ENCODE measurements around the gene ITGAL. TPM values are rescaled to one million over a fixed set of nuclear protein-coding genes. Genes with fewer than 3 reads are reported as not detected.
A peak's percentile ranks its signal among the peaks of the same experiment; 100 is the strongest.
"Not testable (repeated sequence)": the region's sequence is repeated elsewhere in the genome, so short reads cannot be mapped to it uniquely, and the experiment has no call there.

ITGAL gene
- total RNA-seq, 2 experiments from 2014 or later = 40.2 to 140 TPM

DNA sequence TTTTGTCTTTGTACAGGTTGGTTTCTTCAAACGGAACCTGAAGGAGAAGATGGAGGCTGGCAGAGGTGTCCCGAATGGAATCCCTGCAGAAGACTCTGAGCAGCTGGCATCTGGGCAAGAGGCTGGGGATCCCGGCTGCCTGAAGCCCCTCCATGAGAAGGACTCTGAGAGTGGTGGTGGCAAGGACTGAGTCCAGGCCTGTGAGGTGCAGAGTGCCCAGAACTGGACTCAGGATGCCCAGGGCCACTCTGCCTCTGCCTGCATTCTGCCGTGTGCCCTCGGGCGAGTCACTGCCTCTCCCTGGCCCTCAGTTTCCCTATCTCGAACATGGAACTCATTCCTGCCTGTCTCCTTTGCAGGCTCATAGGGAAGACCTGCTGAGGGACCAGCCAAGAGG lies 48.9 kb downstream of the ITGAL start:
- no peaks in the 10 kb centered on the region for H3K9me3 ChIP-seq (ENCODE audit: low read length)
- peaks cover 58% of the 10 kb centered on the region for H3K36me3 ChIP-seq (ENCODE audit: insufficient read depth, low read length)
- H3K9me2 ChIP-seq (ENCODE audit: insufficient read depth, low read length) = no peaks in the 10 kb centered on the region
- intact Hi-C loops (cut with micrococcal nuclease; ENCODE audit: unreplicated experiment) = no loop called here
- DNase-seq (ENCODE audit: low spot score) = no peak
- no peak for TF ChIP-seq EZH2phosphoT487 (IDR thresholded peaks at IDR 0.05; ENCODE audit: borderline replicate concordance, low read depth, low read length)
- TF ChIP-seq, protein P1, sequence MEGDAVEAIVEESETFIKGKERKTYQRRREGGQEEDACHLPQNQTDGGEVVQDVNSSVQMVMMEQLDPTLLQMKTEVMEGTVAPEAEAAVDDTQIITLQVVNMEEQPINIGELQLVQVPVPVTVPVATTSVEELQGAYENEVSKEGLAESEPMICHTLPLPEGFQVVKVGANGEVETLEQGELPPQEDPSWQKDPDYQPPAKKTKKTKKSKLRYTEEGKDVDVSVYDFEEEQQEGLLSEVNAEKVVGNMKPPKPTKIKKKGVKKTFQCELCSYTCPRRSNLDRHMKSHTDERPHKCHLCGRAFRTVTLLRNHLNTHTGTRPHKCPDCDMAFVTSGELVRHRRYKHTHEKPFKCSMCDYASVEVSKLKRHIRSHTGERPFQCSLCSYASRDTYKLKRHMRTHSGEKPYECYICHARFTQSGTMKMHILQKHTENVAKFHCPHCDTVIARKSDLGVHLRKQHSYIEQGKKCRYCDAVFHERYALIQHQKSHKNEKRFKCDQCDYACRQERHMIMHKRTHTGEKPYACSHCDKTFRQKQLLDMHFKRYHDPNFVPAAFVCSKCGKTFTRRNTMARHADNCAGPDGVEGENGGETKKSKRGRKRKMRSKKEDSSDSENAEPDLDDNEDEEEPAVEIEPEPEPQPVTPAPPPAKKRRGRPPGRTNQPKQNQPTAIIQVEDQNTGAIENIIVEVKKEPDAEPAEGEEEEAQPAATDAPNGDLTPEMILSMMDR (conservative IDR thresholded peaks at IDR 0.05; ENCODE audit: low read length) = no peak
- ChIA-PET CTCF (ENCODE audit: unreplicated experiment) (no interaction called here), POLR2A (interaction anchor here (0.6 kb wide), 1 partner anchor 33 kb away, joined by 4 read pairs; no protein-coding TSS in a partner anchor)
- no peak overlapping the region for H3K27ac ChIP-seq (ENCODE audit: low read depth, low read length, poor library complexity, severe bottlenecking)
- no peaks in the 10 kb centered on the region for H3K79me2 ChIP-seq (ENCODE audit: insufficient read depth, low read depth, low read length)
- no peaks in the 10 kb centered on the region for H4K20me1 ChIP-seq (ENCODE audit: insufficient read depth, low read length)
- no peak overlapping the region for H3K4me2 ChIP-seq (ENCODE audit: low read length)
- peaks cover 6% of the 10 kb centered on the region for H3K4me1 ChIP-seq (ENCODE audit: insufficient read depth, low read length, poor library complexity, severe bottlenecking)
- no peak overlapping the region for H2AFZ ChIP-seq (ENCODE audit: low read length)
- BruUV-seq (replicated peaks) = no TSS peak
- no peak overlapping the region for H3K4me3 ChIP-seq (ENCODE audit: low read depth, low read length, poor library complexity, severe bottlenecking)

DNA sequence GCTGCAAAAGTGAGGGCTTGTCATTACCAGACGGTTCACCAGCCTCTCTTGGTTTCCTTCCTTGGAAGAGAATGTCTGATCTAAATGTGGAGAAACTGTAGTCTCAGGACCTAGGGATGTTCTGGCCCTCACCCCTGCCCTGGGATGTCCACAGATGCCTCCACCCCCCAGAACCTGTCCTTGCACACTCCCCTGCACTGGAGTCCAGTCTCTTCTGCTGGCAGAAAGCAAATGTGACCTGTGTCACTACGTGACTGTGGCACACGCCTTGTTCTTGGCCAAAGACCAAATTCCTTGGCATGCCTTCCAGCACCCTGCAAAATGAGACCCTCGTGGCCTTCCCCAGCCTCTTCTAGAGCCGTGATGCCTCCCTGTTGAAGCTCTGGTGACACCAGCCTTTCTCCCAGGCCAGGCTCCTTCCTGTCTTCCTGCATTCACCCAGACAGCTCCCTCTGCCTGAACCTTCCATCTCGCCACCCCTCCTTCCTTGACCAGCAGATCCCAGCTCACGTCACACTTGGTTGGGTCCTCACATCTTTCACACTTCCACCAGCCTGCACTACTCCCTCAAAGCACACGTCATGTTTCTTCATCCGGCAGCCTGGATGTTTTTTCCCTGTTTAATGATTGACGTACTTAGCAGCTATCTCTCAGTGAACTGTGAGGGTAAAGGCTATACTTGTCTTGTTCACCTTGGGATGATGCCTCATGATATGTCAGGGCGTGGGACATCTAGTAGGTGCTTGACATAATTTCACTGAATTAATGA lies 49.5 kb downstream of the ITGAL start:
- Histone ChIP-seq H3K9me3 (ENCODE audit: low read length) (no peaks in the 10 kb centered on the region), H2AFZ (ENCODE audit: low read length) (no peak overlapping the region), H3K36me3 (ENCODE audit: insufficient read depth, low read length) (peaks cover 52% of the 10 kb centered on the region), H3K79me2 (ENCODE audit: insufficient read depth, low read depth, low read length) (no peaks in the 10 kb centered on the region), H3K4me1 (ENCODE audit: insufficient read depth, low read length, poor library complexity, severe bottlenecking) (peaks cover 6% of the 10 kb centered on the region), H3K9me2 (ENCODE audit: insufficient read depth, low read length) (no peaks in the 10 kb centered on the region), H3K4me2 (ENCODE audit: low read length) (no peak overlapping the region), H3K27ac (ENCODE audit: low read depth, low read length, poor library complexity, severe bottlenecking) (no peak overlapping the region), H3K4me3 (ENCODE audit: low read depth, low read length, poor library complexity, severe bottlenecking) (no peak overlapping the region), H4K20me1 (ENCODE audit: insufficient read depth, low read length) (no peaks in the 10 kb centered on the region)
- no peak for DNase-seq (ENCODE audit: low spot score)
- BruUV-seq (replicated peaks) = no TSS peak
- intact Hi-C loops (cut with micrococcal nuclease; ENCODE audit: unreplicated experiment) = no loop called here
- ChIA-PET POLR2A (interaction anchor here (0.5 to 0.6 kb wide), 2 partner anchors 34 to 105 kb away, joined by 4 read pairs; no protein-coding TSS in a partner anchor), CTCF (ENCODE audit: unreplicated experiment) (no interaction called here)
- TF ChIP-seq, protein P1 (conservative IDR thresholded peaks at IDR 0.05; ENCODE audit: low read length) = no peak
- TF ChIP-seq EZH2phosphoT487 (IDR thresholded peaks at IDR 0.05; ENCODE audit: borderline replicate concordance, low read depth, low read length) = no peak

DNA sequence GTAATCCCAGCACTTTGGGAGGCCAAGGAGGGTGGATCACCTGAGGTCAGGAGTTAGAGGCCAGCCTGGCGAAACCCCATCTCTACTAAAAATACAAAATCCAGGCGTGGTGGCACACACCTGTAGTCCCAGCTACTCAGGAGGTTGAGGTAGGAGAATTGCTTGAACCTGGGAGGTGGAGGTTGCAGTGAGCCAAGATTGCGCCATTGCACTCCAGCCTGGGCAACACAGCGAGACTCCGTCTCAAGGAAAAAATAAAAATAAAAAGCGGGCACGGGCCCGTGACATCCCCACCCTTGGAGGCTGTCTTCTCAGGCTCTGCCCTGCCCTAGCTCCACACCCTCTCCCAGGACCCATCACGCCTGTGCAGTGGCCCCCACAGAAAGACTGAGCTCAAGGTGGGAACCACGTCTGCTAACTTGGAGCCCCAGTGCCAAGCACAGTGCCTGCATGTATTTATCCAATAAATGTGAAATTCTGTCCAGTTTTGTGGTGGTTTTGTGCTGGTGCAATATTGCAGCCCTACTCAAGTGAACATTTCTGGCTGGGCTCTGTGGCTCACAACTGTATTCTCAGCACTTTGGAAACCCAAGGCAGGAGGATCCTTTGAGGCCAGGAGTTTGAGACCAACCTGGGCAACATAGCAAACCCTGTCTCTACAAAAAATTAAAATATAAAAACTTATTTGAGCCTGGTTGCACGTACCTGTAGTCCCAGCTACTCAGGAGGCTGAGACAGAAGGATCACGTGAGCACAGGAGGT lies 50.3 kb downstream of the ITGAL start:
- H3K9me3 ChIP-seq (ENCODE audit: low read length); H3K27ac ChIP-seq (ENCODE audit: low read depth, low read length, poor library complexity, severe bottlenecking); H3K4me2 ChIP-seq (ENCODE audit: low read length); CTCF ChIA-PET (ENCODE audit: unreplicated experiment); H3K79me2 ChIP-seq (ENCODE audit: insufficient read depth, low read depth, low read length); H4K20me1 ChIP-seq (ENCODE audit: insufficient read depth, low read length); intact Hi-C loops (cut with micrococcal nuclease; ENCODE audit: unreplicated experiment); H3K9me2 ChIP-seq (ENCODE audit: insufficient read depth, low read length); H2AFZ ChIP-seq (ENCODE audit: low read length); DNase-seq (ENCODE audit: low spot score); H3K4me3 ChIP-seq (ENCODE audit: low read depth, low read length, poor library complexity, severe bottlenecking): not testable (repeated sequence)
- TSS peak; percentile 89 for BruUV-seq (replicated peaks)
- POLR2A ChIA-PET = interaction anchor here (0.5 kb wide), 1 partner anchor 104 kb away, joined by 4 read pairs; no protein-coding TSS in a partner anchor
- peaks cover 44% of the 10 kb centered on the region; the same call in 1 of the 2 replicates for H3K36me3 ChIP-seq (ENCODE audit: insufficient read depth, low read length)
- peaks cover 11% of the 10 kb centered on the region for H3K4me1 ChIP-seq (ENCODE audit: insufficient read depth, low read length, poor library complexity, severe bottlenecking)

All from OCI-LY7 (cell line).